Thyroid gland (tissue), 4 donors: ENCODE data around the gene CCDC195. TPM values are rescaled to one million over a fixed set of nuclear protein-coding genes. Genes with fewer than 3 reads are reported as not detected.

Source experiments
- DNase-seq, 2 donors: peaks; one replicate each; pipeline ENCODE4 v3.0.0-alpha.2; 2019
- H3K27ac ChIP-seq, 3 donors: fragments of 200-600 bp; sonication (generic); 1 replicate in 2 of 3; 2 replicates in 1 of 3; pipeline ENCODE4 v1.5.1; 2016 to 2019; ENCODE audit warnings: mild to moderate bottlenecking in 1 of 3, moderate library complexity in 1 of 3
- H3K27me3 ChIP-seq: fragments of 200-600 bp; sonication (generic); one replicate; pipeline ENCODE4 v1.5.1; 2019
- H3K36me3 ChIP-seq, 2 donors: fragments of 200-600 bp; sonication (generic); one replicate each; pipeline ENCODE4 v1.5.1; 2016 to 2019
- H3K4me1 ChIP-seq, 2 donors: fragments of 200-600 bp; sonication (generic); one replicate each; pipeline ENCODE4 v1.5.1; 2017 to 2019
- H3K4me3 ChIP-seq, 3 donors: fragments of 200-600 bp; sonication (generic); replicated peaks in 1 of 3; 1 replicate in 2 of 3; 2 replicates in 1 of 3; pipeline ENCODE4 v1.5.1; 2016; ENCODE audit warnings: mild to moderate bottlenecking in 1 of 3
- H3K9me3 ChIP-seq: fragments of 200-600 bp; sonication (generic); one replicate; pipeline ENCODE4 v1.5.1; 2017
- CTCF ChIP-seq, 6 experiments: fragments of 200-600 bp in 3 of 6; fragments of 450-650 bp in 3 of 6; sonication (generic) in 3 of 6; IDR thresholded peaks; one replicate each; pipeline ENCODE4 v1.5.1; 2016 to 2019; ENCODE audit warnings: antibody characterized with exemption in 6 of 6, mild to moderate bottlenecking in 2 of 6, inconsistent platforms in 1 of 6, moderate library complexity in 1 of 6
- POLR2A ChIP-seq, 2 donors: fragments of 450-650 bp; IDR thresholded peaks; one replicate each; pipeline ENCODE4 v1.6.1; 2017; ENCODE audit warnings: antibody characterized with exemption in 2 of 2, mild to moderate bottlenecking in 2 of 2, moderate library complexity in 1 of 2
- WGBS, 2 donors: methylation state at CpG; one replicate each; pipeline ENCODE4 v1.1.5; 2017; 5-methylcytosine and 5-hydroxymethylcytosine counted together
- intact Hi-C: fragments of 100-400 bp; cut with DNase I; formaldehyde crosslinking; loops from one replicate; pipeline ENCODE4 v1.15.1; 2023
- total RNA-seq, 4 donors: library from RNA; depleted of rRNA; stranded (reverse); fragments of >200 nt; gene quantifications; one replicate each; pipeline ENCODE4 v1.2.3, GENCODE V29; 2016

CCDC195 gene
- total RNA-seq, 4 donors from 2014 or later = not detected

GRCh38 chr2:224722250-224722649 is 6.1 kb upstream of the CCDC195 start:
- Histone ChIP-seq H3K9me3 (no peaks in the 10 kb centered on the region), H3K27me3 (no peaks in the 10 kb centered on the region), H3K36me3 (no peaks in the 10 kb centered on the region), H3K4me1 (no peaks in the 10 kb centered on the region), H3K27ac (no peak overlapping the region), H3K4me3 (no peak overlapping the region)
- intact Hi-C loops = no loop called here
- TF ChIP-seq CTCF (IDR thresholded peaks at IDR 0.05) (no peak), POLR2A (IDR thresholded peaks at IDR 0.05) (no peak)
- 89 to 91% methylated on average over 3 of the region's 3 CpGs for WGBS, 2 donors
- no peak for DNase-seq

GRCh38 chr2:224716921-224717320 is 756 bp upstream of the CCDC195 start:
- WGBS, 2 donors = 92 to 94% methylated on average over 2 of the region's 2 CpGs
- Histone ChIP-seq H3K27ac (no peak overlapping the region), H3K9me3 (no peaks in the 10 kb centered on the region), H3K27me3 (no peaks in the 10 kb centered on the region), H3K4me3 (no peak overlapping the region), H3K36me3 (no peaks in the 10 kb centered on the region), H3K4me1 (no peaks in the 10 kb centered on the region)
- intact Hi-C loops = no loop called here
- TF ChIP-seq POLR2A (IDR thresholded peaks at IDR 0.05) (no peak), CTCF (IDR thresholded peaks at IDR 0.05) (no peak)
- no peak for DNase-seq

GRCh38 chr2:224711859-224712665 is 4.1 kb downstream of the CCDC195 start:
- no peak for DNase-seq
- TF ChIP-seq CTCF (IDR thresholded peaks at IDR 0.05) = no peak
- TF ChIP-seq POLR2A (IDR thresholded peaks at IDR 0.05) = no peak
- WGBS, 2 donors = 52 to 66% methylated on average over 10 of the region's 10 CpGs
- intact Hi-C loops = no loop called here
- Histone ChIP-seq H3K27me3 (no peaks in the 10 kb centered on the region), H3K4me1 (no peaks in the 10 kb centered on the region), H3K4me3 (no peak overlapping the region), H3K9me3 (no peaks in the 10 kb centered on the region), H3K27ac (no peak overlapping the region), H3K36me3 (no peaks in the 10 kb centered on the region)

- no peaks in the 10 kb centered on the region for H3K9me3 ChIP-seq
- H3K36me3 ChIP-seq = no peaks in the 10 kb centered on the region
- no peak for DNase-seq
- 81% methylated on average over 3 of the region's 3 CpGs for WGBS, 2 donors
- no peak overlapping the region for H3K27ac ChIP-seq
- intact Hi-C loops = no loop called here
- no peak for TF ChIP-seq POLR2A (IDR thresholded peaks at IDR 0.05)
- no peaks in the 10 kb centered on the region for H3K4me1 ChIP-seq
- no peaks in the 10 kb centered on the region for H3K27me3 ChIP-seq
- H3K4me3 ChIP-seq = no peak overlapping the region
These were observed 4.8 kb downstream of the CCDC195 start for GRCh38 chr2:224711381-224711780.

- intact Hi-C loops = no loop called here
- Histone ChIP-seq H3K36me3 (no peaks in the 10 kb centered on the region), H3K27me3 (no peaks in the 10 kb centered on the region), H3K4me3 (no peak overlapping the region), H3K9me3 (no peaks in the 10 kb centered on the region), H3K4me1 (no peaks in the 10 kb centered on the region), H3K27ac (no peak overlapping the region)
- no peak for DNase-seq
- TF ChIP-seq CTCF (IDR thresholded peaks at IDR 0.05) (no peak), POLR2A (IDR thresholded peaks at IDR 0.05) (no peak)
- 83 to 87% methylated on average over 3 of the region's 3 CpGs for WGBS, 2 donors
These were observed 6.9 kb downstream of the CCDC195 start for GRCh38 chr2:224709301-224709700.
